NB4 (cell line): ENCODE results near the gene SPTSSB.
A peak's percentile ranks its signal among the peaks of the same experiment; 100 is the strongest.

Experiments
- DNase-seq: peaks from one replicate; pipeline ENCODE4 v3.0.0; 2010; ENCODE audit warnings: low read depth
- H3K4me3 ChIP-seq: one replicate; pipeline ENCODE4 v1.5.1; 2011; ENCODE audit warnings: mild to moderate bottlenecking, low read depth, low read length, moderate library complexity
- MYC ChIP-seq: IDR thresholded peaks from 2 replicates; pipeline ENCODE4 v1.6.1; 2011; ENCODE audit warnings: low read depth, low read length
- POLR2A ChIP-seq: IDR thresholded peaks from 2 replicates; pipeline ENCODE4 v1.6.1; 2011; ENCODE audit warnings: mild to moderate bottlenecking; ENCODE audit not compliant: insufficient read length; ENCODE audit errors: extremely low read depth
- TF ChIP-seq, protein P1 (sequence below): IDR thresholded peaks from one replicate; pipeline ENCODE4 v1.5.1; 2012; ENCODE audit warnings: low read depth, low read length
- TF ChIP-seq, protein P2 (sequence below): IDR thresholded peaks from 2 replicates; pipeline ENCODE4 v1.6.1; 2011; ENCODE audit warnings: low read depth, low read length

Gene SPTSSB

DNA sequence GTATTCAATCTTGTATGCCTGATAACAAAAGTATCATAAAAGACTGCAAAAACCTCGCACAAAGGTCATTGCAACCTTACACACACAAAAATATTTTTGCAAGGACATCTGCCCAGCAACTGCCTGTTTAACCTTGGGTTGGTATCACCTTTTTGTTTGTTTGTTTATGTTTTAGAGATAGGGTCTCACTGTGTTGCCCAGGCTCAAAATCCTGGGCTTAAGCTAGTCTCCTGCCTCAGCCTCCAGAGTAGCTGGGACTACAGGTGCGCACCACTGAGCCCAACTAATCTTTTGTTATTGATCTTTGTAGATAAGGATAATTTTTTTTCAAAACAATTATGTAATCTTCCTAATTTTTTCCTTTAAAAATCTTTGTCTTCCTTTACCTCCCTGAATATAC lies 54.2 kb downstream of the SPTSSB start:
- DNase-seq: no peak
- TF ChIP-seq, protein P1, sequence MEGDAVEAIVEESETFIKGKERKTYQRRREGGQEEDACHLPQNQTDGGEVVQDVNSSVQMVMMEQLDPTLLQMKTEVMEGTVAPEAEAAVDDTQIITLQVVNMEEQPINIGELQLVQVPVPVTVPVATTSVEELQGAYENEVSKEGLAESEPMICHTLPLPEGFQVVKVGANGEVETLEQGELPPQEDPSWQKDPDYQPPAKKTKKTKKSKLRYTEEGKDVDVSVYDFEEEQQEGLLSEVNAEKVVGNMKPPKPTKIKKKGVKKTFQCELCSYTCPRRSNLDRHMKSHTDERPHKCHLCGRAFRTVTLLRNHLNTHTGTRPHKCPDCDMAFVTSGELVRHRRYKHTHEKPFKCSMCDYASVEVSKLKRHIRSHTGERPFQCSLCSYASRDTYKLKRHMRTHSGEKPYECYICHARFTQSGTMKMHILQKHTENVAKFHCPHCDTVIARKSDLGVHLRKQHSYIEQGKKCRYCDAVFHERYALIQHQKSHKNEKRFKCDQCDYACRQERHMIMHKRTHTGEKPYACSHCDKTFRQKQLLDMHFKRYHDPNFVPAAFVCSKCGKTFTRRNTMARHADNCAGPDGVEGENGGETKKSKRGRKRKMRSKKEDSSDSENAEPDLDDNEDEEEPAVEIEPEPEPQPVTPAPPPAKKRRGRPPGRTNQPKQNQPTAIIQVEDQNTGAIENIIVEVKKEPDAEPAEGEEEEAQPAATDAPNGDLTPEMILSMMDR: no peak
- TF ChIP-seq, protein P2, sequence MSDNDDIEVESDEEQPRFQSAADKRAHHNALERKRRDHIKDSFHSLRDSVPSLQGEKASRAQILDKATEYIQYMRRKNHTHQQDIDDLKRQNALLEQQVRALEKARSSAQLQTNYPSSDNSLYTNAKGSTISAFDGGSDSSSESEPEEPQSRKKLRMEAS: no peak
- TF ChIP-seq MYC (no peak), POLR2A (no peak)
- no peak overlapping the region for H3K4me3 ChIP-seq

DNA sequence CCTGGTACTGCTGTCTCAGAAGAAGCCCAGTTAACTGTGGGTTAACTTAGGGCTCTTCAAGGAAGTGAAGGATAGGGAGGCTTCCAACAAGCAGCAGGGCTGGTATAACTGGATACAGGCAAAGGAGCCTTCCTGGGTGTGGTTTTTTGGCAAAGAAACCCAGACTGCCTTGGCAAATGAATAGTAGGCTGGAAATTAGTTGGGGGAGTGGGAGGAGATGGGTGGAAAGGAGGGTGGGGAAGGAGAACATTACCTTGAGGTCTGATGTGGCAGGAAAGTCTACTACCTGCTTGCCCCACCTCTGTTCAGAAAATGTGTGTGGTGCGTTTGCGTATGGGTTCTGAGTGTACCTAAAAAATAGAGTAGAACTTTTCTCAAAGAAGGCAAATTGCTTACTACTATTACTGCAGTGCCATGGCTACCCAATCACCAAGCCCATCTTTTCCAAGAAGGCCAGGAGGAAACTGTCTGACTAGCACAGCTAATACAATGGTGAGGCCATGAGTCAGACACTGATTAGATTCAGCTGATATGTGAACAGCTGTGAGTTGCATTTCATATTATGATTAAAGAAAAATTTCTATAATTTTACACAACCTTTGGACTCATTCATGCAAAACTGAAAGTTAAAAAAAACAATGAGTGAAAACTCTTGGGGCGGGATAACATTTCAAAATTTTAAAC lies 55.2 kb downstream of the SPTSSB start:
- no peak for TF ChIP-seq MYC
- TF ChIP-seq, protein P1: no peak
- TF ChIP-seq, protein P2: no peak
- no peak for TF ChIP-seq POLR2A
- no peak for DNase-seq
- no peak overlapping the region for H3K4me3 ChIP-seq

DNA sequence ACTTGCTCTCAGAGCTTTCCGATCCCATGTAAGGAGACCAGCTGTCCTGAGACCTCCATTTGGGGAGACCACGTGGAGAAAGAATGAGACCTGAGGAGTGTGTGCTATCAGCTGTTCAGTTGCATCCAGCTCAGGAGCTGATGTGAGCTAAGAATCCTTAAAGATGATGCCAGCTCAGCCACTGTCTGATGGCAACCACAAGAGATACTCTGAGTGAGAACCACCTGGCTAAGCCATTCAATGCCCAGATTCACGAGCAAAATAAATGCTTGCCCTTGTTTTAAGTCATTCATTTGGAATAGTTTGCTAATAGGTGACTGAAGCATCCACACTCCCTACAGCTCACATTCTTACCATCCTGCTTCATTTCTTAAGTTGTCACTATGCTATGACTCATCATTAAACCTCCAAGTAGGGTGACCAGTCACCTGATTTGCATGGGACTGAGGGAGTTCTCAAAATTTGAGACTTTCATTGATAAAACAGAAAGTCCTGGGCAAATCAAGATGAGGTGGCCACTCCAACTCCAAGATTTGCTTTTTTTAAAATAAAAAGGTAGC lies 56.4 kb downstream of the SPTSSB start:
- no peak overlapping the region for H3K4me3 ChIP-seq
- TF ChIP-seq POLR2A: no peak
- TF ChIP-seq, protein P2: no peak
- TF ChIP-seq, protein P1: no peak
- no peak for DNase-seq

DNA sequence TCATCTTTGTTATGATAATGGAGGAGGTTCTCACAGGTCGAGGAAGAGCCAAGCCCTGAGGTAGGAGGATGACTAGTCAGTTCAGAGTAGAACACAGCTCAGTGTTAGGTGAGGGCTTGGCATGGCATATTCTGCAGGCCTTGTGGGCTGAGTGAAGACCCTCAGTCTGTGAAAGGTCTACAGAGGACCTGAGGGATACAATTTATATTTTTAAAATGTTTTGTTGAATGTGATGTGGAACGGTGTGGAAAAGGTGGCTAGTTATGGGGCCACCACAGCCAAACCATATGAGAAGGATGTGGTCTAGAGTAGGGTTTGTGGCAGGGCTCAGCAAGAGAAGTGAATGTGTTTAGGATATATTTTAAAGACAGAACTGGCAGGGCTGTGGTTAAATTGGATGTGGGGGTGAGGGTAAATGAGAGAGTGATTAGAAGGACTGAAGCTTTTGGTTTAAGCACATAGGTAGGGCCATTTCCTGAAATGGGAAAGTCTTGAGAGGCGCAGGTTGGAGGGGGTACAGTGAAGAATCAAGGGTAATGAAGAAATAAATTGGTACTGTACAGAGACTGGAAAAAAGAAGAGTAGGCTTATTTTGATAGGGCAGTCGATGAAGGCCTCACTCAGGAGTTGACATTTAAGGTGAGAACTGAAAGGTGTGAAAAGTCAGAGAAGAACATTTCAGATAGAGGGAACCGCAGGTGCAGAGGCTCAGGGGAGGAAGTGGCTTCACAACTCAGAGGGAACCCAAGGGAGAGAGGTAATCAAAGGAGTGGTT lies 60.5 kb downstream of the SPTSSB start:
- H3K4me3 ChIP-seq: no peak overlapping the region
- TF ChIP-seq, protein P1: no peak
- no peak for TF ChIP-seq MYC
- no peak for TF ChIP-seq POLR2A
- TF ChIP-seq, protein P2: no peak
- DNase-seq: no peak

DNA sequence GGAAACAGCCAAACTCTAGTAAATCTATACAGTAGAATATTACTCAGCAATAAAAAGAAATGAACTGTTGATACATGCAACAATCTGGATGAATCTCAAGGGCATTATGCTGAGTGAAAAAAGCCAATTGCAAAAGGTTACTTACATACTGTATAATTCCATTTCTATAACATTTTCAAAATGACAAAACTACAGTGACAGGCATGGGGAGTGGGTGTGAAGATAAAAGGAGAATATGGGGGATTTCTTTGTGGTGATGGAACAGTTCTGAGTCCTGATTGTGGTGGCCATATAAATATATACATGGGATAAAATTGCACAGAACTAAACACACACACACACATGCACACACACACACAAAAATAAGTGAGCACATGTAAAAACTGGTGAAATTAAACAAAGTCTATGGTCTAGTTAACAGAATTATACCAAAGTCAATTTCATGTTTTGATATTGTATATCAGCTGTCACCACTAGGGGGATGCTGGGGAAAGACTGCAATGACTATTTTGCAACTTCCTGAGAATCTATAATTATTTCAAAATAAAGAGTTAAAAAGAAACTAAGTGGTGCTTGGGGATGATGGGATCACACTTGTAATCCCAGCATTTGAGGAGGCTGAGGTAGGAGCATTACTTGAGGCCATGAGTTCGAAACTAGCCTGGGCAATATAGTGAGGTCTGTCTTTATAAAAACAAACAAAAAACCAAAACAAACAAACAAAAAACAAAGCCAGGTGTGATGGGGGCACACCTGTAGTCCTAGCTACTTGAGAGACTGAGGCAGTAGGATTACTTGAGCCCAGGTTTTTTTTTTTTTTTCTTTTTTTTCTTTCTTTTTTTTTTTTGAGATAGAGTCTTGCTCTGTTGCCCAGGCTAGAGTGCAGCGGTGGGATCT lies 66.0 kb downstream of the SPTSSB start:
- TF ChIP-seq, protein P1: peak; percentile 57
- no peak for TF ChIP-seq MYC
- no peak overlapping the region for H3K4me3 ChIP-seq
- DNase-seq: peak; percentile 26
